Colon (tissue), 2 donors: ENCODE results near the gene FGD6.
"Not testable (repeated sequence)": the region's sequence is repeated elsewhere in the genome, so short reads cannot be mapped to it uniquely, and the experiment has no call there.

Experiments used
- FAIRE-seq: peaks from 2 replicates; lab custom pipeline; 2012; peaks lifted over from hg19 to GRCh38; lab: Jason Lieb, UNC
- donor health status: control.
- donor health status: control.

FGD6 gene

GRCh38 chr12:95126076-95126475, 91.2 kb downstream of the FGD6 start:
- no peak for FAIRE-seq

GRCh38 chr12:95124106-95124505, 93.2 kb downstream of the FGD6 start:
- no peak for FAIRE-seq

- no peak for FAIRE-seq
These were observed 98.5 kb downstream of the FGD6 start for GRCh38 chr12:95118788-95119179.

GRCh38 chr12:95118138-95118787, 99.0 kb downstream of the FGD6 start:
- no peak for FAIRE-seq

GRCh38 chr12:95117178-95117599, 100.1 kb downstream of the FGD6 start:
- peak; percentile 36 for FAIRE-seq

- no peak for FAIRE-seq
These were observed 100.5 kb downstream of the FGD6 start for GRCh38 chr12:95116773-95117172.

GRCh38 chr12:95116341-95116740, 100.9 kb downstream of the FGD6 start:
- no peak for FAIRE-seq

- FAIRE-seq: no peak
These were observed 101.6 kb downstream of the FGD6 start for GRCh38 chr12:95115641-95116040.

GRCh38 chr12:95114766-95115405, 102.4 kb downstream of the FGD6 start:
- no peak for FAIRE-seq

GRCh38 chr12:95107362-95107761, 109.9 kb downstream of the FGD6 start:
- FAIRE-seq: no peak

- no peak for FAIRE-seq
These were observed 111.7 kb downstream of the FGD6 start for GRCh38 chr12:95105540-95105939.

GRCh38 chr12:95104919-95105452, 112.3 kb downstream of the FGD6 start:
- FAIRE-seq: no peak

- FAIRE-seq: no peak
These were observed 114.2 kb downstream of the FGD6 start for GRCh38 chr12:95102916-95103671.

GRCh38 chr12:95101957-95102356, 115.3 kb downstream of the FGD6 start:
- not testable (repeated sequence) for FAIRE-seq

- FAIRE-seq: no peak
These were observed 116.7 kb downstream of the FGD6 start for GRCh38 chr12:95100264-95101190.

- no peak for FAIRE-seq
These were observed 117.9 kb downstream of the FGD6 start for GRCh38 chr12:95099270-95099790.

GRCh38 chr12:95096852-95097251, 120.4 kb downstream of the FGD6 start:
- no peak for FAIRE-seq

GRCh38 chr12:95096378-95096777, 120.9 kb downstream of the FGD6 start:
- no peak for FAIRE-seq

- not testable (repeated sequence) for FAIRE-seq
These were observed 121.4 kb downstream of the FGD6 start for GRCh38 chr12:95095866-95096265.

GRCh38 chr12:95089462-95089861, 127.8 kb downstream of the FGD6 start:
- FAIRE-seq: no peak

GRCh38 chr12:95088379-95088778, 128.9 kb downstream of the FGD6 start:
- no peak for FAIRE-seq

- FAIRE-seq: peak; percentile 10
These were observed 131.7 kb downstream of the FGD6 start for GRCh38 chr12:95085612-95086011.
